BJ (cell line): ENCODE measurements around the gene NPFFR2. TPM values are rescaled to one million over a fixed set of nuclear protein-coding genes. Genes with fewer than 3 reads are reported as not detected.

Experiments
- CTCF ChIA-PET: fragments of 350-600 bp; formaldehyde crosslinking; extraction: SDS; loops from one replicate; lab custom pipeline; 2021; ENCODE audit warnings: antibody characterized with exemption, inconsistent platforms; lab: Yijun Ruan, JAX
- POLR2A ChIA-PET: fragments of 300-600 bp; sonication (Branson Sonifier 250); formaldehyde crosslinking; extraction: SDS; loops from one replicate; lab custom pipeline; 2021; ENCODE audit warnings: antibody characterized with exemption; lab: Charles Lee
- DNase-seq: peaks from one replicate; pipeline ENCODE4 v3.0.0-alpha.2; 2011; ENCODE audit warnings: low read depth
- H3K27me3 ChIP-seq: 2 replicates; pipeline ENCODE4 v1.6.0; 2011; ENCODE audit warnings: low read length; ENCODE audit not compliant: control insufficient read depth, insufficient read depth
- H3K36me3 ChIP-seq: 2 replicates; pipeline ENCODE4 v1.5.1; 2011; ENCODE audit warnings: low read length; ENCODE audit not compliant: control insufficient read depth, insufficient read depth
- H3K4me3 ChIP-seq: 2 replicates; pipeline ENCODE4 v1.5.1; 2011; ENCODE audit warnings: low read depth, mild to moderate bottlenecking, control low read depth, low read length
- polyA plus RNA-seq: library from polyadenylated mRNA; depleted of rRNA; stranded (reverse); fragments of >200 nt; gene quantifications from 2 replicates; pipeline ENCODE4 v1.2.3, GENCODE V29; 2011
- TF ChIP-seq, protein P1 (sequence below): IDR thresholded peaks from 2 replicates; pipeline ENCODE4 v1.5.1; 2011; ENCODE audit warnings: low read depth, mild to moderate bottlenecking, control low read depth, inconsistent platforms, low read length, moderate library complexity; ENCODE audit not compliant: insufficient read depth

Gene NPFFR2
- polyA plus RNA-seq, 1 experiment: not detected

DNA sequence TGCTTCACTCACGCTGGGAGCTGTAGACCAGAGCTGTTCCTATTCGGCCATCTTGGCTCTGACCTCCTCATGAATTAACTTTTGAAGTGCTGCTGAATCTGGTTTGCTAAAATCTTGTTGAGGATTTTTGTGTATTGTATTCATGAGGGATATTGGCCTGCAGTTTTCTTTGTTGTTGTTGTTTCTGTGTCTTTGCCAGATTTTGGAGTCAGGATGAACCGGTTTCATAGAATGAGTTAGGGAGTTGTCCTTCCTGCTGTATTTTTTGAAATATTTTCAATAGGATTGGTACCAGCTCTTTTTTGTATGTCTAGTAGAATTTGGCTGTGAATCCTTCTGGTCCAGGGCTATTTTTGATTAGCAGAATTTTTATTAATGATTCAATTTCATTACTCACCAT lies 138.1 kb downstream of the NPFFR2 start:
- Histone ChIP-seq H3K36me3 (no peaks in the 10 kb centered on the region), H3K4me3 (no peak overlapping the region), H3K27me3 (no peaks in the 10 kb centered on the region)
- TF ChIP-seq, protein P1, sequence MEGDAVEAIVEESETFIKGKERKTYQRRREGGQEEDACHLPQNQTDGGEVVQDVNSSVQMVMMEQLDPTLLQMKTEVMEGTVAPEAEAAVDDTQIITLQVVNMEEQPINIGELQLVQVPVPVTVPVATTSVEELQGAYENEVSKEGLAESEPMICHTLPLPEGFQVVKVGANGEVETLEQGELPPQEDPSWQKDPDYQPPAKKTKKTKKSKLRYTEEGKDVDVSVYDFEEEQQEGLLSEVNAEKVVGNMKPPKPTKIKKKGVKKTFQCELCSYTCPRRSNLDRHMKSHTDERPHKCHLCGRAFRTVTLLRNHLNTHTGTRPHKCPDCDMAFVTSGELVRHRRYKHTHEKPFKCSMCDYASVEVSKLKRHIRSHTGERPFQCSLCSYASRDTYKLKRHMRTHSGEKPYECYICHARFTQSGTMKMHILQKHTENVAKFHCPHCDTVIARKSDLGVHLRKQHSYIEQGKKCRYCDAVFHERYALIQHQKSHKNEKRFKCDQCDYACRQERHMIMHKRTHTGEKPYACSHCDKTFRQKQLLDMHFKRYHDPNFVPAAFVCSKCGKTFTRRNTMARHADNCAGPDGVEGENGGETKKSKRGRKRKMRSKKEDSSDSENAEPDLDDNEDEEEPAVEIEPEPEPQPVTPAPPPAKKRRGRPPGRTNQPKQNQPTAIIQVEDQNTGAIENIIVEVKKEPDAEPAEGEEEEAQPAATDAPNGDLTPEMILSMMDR: no peak
- DNase-seq: no peak
- ChIA-PET CTCF (no interaction called here), POLR2A (interaction anchor here (0.7 kb wide), 1 partner anchor 18 kb away, joined by 3 read pairs; no protein-coding TSS in a partner anchor)

- DNase-seq: no peak
- ChIA-PET CTCF (no interaction called here), POLR2A (no interaction called here)
- no peak overlapping the region for H3K4me3 ChIP-seq
- TF ChIP-seq, protein P1: no peak
- no peaks in the 10 kb centered on the region for H3K36me3 ChIP-seq
- H3K27me3 ChIP-seq: no peaks in the 10 kb centered on the region
Measured at GRCh38 chr4:72171761-72172160, 140.0 kb downstream of the NPFFR2 start.

GRCh38 chr4:72179342-72179741 lies 147.5 kb downstream of the NPFFR2 start:
- Histone ChIP-seq H3K36me3 (no peaks in the 10 kb centered on the region), H3K4me3 (no peak overlapping the region), H3K27me3 (no peaks in the 10 kb centered on the region)
- DNase-seq: no peak
- CTCF ChIA-PET: no interaction called here
- POLR2A ChIA-PET: no interaction called here
- TF ChIP-seq, protein P1: no peak

GRCh38 chr4:72186714-72187113 lies 154.9 kb downstream of the NPFFR2 start:
- Histone ChIP-seq H3K27me3 (no peaks in the 10 kb centered on the region), H3K4me3 (no peak overlapping the region), H3K36me3 (no peaks in the 10 kb centered on the region)
- no peak for DNase-seq
- CTCF ChIA-PET: no interaction called here
- TF ChIP-seq, protein P1: no peak
- POLR2A ChIA-PET: no interaction called here

GRCh38 chr4:72194046-72194445 lies 162.2 kb downstream of the NPFFR2 start:
- ChIA-PET POLR2A (no interaction called here), CTCF (no interaction called here)
- TF ChIP-seq, protein P1: no peak
- DNase-seq: no peak
- Histone ChIP-seq H3K36me3 (no peaks in the 10 kb centered on the region), H3K4me3 (no peak overlapping the region), H3K27me3 (no peaks in the 10 kb centered on the region)
